ENCODE results near the gene UNK. TPM values are rescaled to one million over a fixed set of nuclear protein-coding genes. Genes with fewer than 3 reads are reported as not detected.

UNK gene
- total RNA-seq, 2 donors from 2014 or later, result 18.3 to 21.8 TPM

GRCh38 chr17:75873587-75874322, 89.1 kb downstream of the UNK start:
- intact Hi-C loops (cut with DNase I, micrococcal nuclease), result no loop called here
- ATAC-seq, result no peak
- DNase-seq, result no peak

- intact Hi-C loops (cut with DNase I, micrococcal nuclease), result no loop called here
- DNase-seq, result no peak
- ATAC-seq, result no peak
Observed at GRCh38 chr17:75874323-75875181, 89.9 kb downstream of the UNK start.

Small RNAs within 50 kb of the gene (microRNA-seq; reads per million reads assigned to microRNA genes)
- gene MIR4738, result 2.1 to 5.4 reads per million in 2 donors

Other genes starting within 250 kb of the UNK start
- gene MYO15B, start 197.0 kb upstream of the UNK start, total RNA-seq, result 100 to 1,000 TPM; 575 to 676 TPM
- gene SMIM5, start 151.4 kb upstream of the UNK start, total RNA-seq, result 10 to 100 TPM; 15.4 to 28.3 TPM
- 10 to 100 TPM; 23.2 to 27.0 TPM for gene RECQL5, start 117.7 kb upstream of the UNK start, total RNA-seq
- 10 to 100 TPM; 72.1 to 72.5 TPM for gene SAP30BP, start 117.5 kb upstream of the UNK start, total RNA-seq
- 100 to 1,000 TPM; 252 to 318 TPM for gene ITGB4, start 63.3 kb upstream of the UNK start, total RNA-seq
- gene GALK1, start 19.6 kb upstream of the UNK start, total RNA-seq, result 10 to 100 TPM; 14.1 to 16.9 TPM
- gene UNC13D, start 59.6 kb downstream of the UNK start, total RNA-seq, result 10 to 100 TPM; 20.5 to 31.0 TPM
- 100 to 1,000 TPM in 1 of 2 donors, 10 to 100 TPM in 1; 96.5 to 105 TPM for gene WBP2, start 70.5 kb downstream of the UNK start, total RNA-seq
- gene TRIM47, start 93.8 kb downstream of the UNK start, total RNA-seq, result 10 to 100 TPM; 44.8 to 61.8 TPM
- gene TRIM65, start 112.1 kb downstream of the UNK start, total RNA-seq, result 10 to 100 TPM; 15.0 to 18.7 TPM
- 100 to 1,000 TPM in 1 of 2 donors, 10 to 100 TPM in 1; 84.2 to 111 TPM for gene MRPL38, start 120.1 kb downstream of the UNK start, total RNA-seq
- gene FBF1, start 156.2 kb downstream of the UNK start, total RNA-seq, result 1 to 10 TPM; 5.2 to 5.5 TPM
- 100 to 1,000 TPM; 170 to 225 TPM for gene ACOX1, start 194.4 kb downstream of the UNK start, total RNA-seq
- gene TEN1, start 194.4 kb downstream of the UNK start, total RNA-seq, result 10 to 100 TPM; 21.2 to 27.9 TPM
- gene CDK3, start 216.0 kb downstream of the UNK start, total RNA-seq, result 10 to 100 TPM; 10.1 to 12.4 TPM
- gene EVPL, start 242.5 kb downstream of the UNK start, total RNA-seq, result 10 to 100 TPM; 18.9 to 28.5 TPM